NCI-H2196 treated with DMSO at 0.1 percent for 48 hours (cell line): Measurements from ENCODE around the gene PRPF6.

ENCODE experiments used
- DNase-seq: peaks from one replicate; lab custom pipeline; 2025; ENCODE audit not compliant: unreplicated experiment; lab: John Stamatoyannopoulos, UW

PRPF6 gene

DNA sequence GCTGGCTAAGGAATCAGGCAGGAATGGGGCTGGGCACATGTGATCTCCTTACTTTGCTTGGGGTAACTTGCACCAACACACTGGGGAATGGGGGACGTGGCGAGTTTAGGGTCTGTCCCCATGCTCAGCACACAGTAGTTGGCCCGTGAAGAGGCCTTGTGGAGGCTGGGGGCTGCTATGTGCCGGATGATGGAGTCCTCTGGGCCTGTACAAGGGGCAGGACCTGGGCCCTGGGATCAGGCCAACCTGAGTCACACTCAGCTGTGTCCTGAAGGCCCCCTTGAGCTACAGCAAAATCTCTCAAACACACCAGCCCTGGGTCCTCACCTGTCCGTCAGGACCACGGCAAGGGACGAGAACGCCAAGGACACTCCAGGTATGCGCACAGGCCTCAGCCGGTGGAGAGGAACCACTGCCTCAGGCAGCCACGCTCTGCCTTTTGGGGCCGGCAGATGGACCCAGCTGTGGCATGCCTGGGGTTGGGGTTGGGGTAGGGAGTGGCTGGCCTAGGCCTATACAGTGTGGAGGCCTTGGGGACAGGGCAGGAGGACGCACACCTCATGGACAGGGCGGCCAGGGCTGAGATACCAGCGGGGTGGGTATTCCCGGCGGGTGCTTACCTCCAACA lies 35.8 kb upstream of the PRPF6 start:
- no peak for DNase-seq

DNA sequence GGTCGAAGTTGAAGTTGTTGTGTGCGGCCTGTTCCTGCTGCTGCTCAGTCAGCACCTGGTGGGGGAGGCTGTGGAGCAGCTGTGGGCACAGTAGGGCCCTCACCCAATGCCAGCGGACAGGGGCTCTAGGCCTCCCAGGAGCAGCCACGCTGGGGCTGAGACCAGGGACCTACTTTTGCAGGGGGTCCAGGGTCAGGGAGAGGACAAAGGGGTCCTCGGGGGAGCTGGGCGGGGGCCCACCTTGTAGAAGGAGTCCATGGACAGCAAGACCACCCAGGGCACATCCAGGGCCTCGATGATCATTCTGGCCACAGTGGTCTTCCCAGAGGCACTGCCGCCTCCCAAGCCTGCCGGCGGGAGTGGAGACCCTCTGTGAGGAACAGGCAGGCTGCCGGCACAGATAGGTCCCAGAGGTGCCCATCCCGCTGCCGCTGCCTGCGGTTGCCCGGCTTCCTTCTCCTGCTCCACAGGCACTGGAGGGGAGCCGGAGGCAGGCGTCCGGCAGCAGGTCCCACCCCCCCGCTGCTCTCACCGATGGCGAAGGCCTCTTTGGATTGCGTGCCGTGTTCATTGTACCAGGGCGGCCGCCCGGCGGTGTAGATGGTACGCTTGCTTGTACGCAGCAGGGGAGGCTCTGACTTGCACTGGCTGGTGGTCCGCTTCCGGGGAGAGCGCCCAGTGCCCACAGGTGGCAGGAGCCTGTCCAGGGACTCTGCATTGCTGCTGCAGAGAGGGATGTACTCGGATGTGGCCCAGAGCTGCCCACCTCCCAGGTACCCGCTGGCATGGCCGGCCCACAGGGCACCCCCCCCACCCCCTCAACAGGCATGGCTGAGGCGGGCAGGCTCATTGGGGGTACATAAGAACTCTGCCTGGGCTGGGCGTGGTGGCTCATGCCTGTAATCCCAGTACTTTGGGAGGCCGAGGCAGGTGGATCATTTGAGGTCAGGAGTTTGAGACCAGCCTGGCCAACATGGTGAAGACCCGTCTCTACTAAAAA lies 34.7 kb upstream of the PRPF6 start:
- no peak for DNase-seq

DNA sequence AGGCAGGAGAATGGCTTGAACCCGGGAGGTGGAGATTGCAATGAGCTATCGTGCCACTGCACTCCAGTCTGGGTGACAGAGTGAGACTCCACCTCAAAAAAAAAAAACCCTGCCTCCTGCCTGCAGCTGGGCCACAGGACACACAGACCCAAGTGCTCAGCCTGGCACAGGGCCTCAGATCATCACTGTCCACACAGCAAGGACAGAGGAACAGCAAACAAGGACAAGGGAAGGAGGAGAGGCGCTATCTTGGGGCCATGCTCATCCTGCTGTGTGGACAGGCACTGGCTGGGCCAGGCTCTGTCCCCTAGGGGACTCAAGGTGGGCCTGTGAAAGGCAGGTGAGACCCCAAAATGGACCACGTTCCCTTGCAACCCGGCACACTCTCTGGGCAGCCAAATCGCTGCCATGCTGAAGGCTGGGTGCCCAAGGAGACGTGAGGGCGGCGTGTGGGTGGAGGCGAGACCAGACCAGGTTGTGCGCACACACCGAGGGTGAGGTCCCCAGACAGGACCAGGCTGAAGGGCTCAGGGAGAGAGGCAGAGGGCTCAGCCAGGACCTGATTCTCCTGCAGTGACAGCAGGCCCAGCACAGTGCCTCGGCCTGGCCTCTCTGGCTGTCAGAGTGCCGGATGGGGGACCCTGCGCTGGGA lies 33.8 kb upstream of the PRPF6 start:
- DNase-seq: no peak

DNA sequence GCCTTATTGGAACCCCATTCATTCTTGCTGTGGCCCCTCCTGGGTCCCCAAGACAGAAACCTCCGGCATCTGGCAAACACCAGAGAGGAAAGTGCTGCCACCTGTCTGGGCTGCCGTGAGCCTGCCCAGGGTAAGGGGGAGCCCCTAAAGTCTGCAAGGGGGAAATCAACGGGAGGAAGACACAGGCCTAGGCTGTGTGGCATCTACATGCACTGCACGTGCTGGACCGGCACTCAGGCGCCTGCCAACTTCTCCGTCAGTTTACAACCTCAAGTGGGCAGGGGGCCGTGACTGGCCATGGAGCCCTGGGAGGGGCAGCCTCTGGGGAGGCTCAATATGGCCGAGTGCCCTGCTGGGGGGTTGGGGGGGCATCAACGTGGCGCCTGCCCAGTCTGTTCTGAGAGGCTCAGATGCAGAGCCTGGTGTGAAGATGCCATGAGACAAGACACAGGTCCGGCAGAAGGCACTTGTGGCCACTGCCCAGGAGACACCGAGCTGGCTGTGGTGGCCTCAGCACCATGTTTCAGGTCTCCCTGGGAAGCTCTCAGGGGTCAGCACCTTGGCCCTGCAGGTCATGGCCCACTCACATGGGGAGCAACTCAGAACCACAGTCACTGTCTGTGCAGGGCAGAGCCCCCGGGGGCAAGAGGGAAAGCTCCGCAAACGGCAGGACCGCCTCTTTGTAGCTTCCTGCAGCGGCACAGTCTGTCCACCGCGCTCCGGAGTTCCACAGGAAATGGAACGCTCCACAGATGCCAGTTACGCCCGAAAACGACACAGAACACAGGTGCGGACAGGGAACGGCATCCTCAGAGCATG lies 33.1 kb upstream of the PRPF6 start:
- no peak for DNase-seq

DNA sequence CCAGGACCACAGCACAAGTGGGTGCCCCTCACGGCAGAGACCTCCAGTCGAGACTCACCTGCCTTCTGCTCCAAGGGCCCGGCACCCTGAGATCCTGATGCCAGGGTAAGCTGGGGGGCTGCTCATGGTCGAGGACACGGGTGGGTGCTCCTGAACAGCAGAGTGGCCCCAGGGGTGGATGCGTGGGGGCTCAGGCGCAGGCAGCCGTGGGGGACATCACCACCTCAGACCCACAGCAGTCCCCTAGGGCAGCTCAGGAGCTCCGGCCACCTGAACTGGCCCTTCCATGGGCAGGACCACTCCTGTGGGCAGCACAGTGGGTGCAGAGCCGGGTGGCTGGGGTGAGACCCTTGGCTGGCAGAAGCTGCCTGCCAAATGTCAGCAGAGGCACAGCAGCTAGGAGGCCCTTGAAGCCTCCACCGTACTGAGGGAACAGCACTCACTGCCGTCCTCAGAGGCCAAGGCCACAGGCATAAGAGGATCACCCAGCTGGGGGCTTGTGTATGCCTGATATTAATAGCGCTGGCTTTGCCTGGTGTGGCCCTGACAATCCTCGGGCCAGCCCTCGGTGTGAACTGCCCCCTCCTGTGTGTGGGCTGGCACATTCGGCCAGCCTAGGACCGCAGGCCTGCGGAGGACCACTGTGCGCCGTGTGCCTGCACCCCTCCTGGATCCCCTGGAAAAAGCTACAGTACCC lies 30.1 kb upstream of the PRPF6 start:
- no peak for DNase-seq

DNA sequence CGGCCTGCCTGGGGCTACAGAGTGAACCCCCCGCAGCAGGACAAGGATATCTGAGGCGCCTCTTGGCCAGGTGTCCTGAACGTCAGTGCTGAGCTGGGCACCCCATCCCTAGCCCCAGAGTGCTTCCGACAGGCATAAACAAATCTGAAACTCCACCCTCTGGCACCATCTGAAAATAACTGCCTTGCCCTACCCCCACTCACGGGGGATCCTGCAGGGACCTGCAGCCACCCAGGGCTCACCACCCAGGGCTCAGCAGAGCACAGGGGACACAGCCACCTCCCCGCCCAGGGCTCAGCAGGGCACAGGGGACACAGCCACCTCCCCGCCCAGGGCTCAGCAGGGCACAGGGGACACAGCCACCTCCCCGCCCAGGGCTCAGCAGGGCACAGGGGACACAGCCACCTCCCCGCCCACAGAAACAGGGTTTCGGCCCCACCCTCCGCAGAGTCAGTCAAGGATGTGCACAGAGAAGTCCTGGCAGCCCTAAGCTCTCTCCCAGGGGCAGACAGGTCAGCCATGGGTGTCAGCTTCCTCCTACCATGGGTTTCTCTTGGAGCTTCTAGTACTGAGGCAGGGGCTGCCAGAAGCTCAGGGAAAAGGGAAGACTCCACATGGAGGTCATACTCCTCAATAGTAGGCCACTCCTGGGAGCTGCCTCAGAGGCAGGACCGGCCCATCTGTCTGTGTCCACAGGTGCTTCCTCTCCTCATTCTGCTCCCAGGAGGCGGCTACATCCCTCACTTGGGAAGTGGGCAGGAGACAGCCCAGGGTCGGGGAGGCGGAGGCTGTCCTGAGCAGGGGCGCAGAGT lies 29.3 kb upstream of the PRPF6 start:
- DNase-seq: no peak

DNA sequence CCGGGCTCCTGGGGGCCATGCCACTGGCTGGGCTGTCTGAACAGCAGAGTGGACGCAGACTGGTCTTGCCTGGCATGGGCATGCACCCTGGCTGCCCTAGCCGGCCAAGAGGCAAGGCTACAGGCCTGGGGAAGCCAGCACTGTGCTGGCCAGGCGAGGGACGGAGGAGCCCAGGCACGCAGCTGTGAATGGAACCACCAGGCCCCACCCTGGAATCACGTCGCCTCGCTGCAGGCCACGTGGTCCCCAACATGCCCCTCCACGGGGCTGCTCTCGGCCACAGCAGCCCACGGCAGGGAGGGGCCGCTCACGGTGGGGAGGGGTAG lies 28.8 kb upstream of the PRPF6 start:
- no peak for DNase-seq

DNA sequence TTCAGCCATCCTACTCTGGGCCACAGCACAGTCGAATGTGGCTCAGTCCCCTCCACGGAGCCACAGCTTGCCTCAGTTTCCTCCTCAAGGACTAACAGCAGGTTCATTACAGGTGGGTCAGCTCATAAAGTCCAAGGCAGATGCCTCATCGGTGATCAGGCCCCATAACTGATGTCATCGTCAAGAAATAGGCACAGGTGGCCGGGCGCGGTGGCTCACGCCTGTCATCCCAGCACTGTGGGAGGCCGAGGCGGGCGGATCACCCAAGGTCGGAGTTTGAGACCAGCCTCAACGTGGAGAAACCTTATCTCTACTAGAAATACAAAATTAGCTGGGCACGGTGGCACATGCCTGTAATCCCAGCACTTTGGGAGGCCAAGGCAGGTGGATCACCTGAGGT lies 28.2 kb upstream of the PRPF6 start:
- DNase-seq: no peak

DNA sequence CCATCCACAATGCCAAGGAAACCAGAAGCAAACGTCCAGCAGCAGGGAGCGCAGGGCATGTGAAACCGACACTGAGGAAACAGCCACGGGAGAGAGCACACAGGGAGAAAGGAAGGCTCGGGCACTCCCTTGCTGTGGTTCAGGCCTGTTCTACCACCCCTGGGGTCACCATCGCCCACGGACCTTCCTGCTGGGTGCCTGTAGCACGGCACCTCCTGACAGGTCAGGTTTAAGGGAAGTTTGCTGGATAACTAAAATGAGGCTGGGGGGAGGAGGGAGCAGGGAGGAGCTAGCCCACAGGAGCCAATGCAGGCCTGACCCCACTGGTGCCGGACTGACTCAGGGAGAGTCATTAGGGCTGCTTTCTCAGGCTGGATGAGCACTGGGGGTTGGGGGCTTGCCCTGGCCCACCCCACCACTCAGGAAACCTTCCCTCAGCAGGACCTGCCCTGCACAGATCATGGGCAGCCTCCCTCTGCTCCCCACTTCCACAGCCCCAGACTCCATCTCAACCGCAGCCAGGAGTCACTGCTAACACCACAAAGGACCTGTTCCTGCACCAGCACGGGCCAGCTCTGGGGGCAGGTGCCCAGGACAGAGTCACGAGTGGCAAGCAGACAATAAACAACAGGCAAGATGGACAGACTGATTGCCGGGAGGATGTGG lies 27.0 kb upstream of the PRPF6 start:
- DNase-seq: no peak

DNA sequence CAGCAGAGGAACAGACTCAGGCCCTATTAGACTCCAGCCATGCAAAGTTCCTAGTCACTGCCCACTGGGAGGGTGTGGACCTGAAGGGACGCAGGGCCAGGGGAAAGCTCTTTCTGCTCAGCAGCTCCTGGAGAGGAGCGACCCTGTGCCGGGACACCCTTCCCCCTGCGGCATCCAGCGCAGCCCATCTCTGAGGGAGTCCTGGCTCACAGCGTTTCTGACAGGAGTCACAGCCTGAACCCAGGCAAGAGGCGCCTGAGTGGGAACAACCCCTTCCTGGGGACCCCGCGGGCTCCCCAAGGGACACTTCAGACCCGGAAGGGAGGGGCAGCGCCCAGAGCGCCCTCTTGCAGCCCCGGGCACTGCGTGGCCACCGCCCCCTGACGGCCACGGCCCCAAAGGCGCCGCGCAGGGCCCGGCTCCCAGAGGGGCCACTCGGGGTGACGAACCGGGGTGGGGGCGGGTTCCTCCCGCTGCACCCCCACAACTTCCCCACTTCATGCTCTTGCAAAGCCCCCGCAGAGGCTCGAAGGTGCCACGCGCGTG lies 25.6 kb upstream of the PRPF6 start:
- no peak for DNase-seq

DNA sequence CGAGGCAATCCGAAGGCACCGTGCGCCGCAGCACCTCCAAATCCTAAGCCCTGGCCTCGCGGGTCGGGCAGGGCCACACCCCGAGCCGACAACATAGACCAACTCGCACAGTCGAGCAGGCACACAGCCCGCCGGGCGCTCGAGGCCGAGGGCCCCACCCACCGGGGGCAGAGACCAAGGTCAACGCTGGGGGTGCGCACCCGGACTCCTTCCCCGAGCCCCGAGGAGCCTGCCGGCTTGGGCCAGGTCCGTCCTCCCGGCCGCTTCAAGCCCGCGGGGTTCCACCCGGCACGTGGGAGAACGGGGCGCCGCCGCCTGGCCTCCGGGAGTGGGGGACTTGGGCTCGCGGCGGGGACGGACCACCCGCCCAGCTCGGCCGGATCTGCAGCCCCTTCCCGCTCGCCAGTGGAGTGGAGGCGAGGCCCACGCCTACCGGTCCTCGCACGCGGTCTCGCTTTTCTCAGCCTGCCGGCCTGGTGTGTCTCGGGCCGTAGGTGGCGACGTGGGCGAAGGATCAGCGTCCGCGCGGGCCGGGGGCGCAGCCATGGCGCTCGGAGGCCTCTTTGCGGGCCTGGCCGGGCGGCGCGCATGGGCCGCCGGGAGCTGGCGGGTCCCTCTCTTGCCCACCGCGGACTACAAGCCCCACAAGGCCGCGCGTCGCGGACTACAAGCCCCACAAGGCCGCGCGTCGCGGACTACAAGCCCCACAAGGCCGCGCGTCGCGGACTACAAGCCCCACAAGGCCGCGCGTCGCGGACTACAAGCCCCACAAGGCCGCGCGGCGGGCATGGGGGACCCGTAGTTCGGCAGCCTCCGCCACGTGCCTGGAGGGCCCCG lies 24.9 kb upstream of the PRPF6 start, which contains the start of gene UCKL1:
TSS of gene UCKL1 (minus strand) at position 590 of the 837 bp plus-strand sequence. CDS start at position 546, 44 bp downstream.
- peak; percentile 85 for DNase-seq

DNA sequence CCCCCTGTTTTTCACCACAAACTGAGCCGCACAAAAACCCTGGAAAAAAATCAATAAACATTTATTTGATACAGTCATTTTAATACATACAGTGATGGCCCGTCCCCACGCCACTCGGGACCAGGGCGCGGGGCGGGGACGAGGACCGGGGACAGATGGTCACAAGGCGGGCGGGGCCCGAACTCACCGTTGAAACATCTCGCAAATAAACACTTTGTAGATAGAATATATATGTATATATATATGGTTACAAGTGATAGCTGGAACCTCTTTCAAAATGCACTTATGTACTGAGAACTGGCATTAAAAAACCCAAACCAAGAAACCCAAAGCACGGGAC lies 24.3 kb upstream of the PRPF6 start:
- DNase-seq: no peak

DNA sequence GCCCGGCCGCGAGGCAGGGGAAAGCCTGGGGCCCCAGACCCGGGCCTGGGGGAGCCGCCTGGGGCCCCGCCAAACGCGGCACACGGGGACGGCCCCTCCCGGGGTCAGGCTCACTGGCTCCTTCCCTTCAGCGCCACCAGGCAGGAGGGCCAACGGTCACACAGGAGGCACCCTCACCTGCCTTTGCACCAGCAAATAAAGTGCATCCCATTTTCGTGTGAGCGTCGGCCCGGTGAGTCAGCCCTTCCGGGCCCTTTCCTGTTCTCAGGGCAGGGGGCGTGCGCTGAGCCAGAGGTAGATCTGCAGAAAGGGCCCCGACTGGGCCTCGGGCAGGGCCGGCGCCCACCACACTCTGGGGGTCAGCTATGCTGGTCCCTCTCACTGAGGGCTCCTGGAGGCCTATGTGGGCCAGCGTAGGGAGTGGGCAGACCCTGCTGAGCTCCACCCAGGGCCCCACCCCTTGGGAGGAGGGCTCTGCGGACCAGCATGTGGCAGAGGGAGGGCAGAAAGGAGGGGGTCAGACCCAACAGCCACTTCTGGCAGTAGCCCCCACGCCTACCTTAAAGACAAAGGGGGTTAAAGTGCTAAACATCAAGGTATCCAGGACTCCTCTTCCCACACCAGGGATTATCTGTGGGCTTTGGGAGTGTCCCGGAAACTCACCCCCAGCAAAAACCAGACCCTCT lies 23.8 kb upstream of the PRPF6 start:
- DNase-seq: peak; percentile 85

DNA sequence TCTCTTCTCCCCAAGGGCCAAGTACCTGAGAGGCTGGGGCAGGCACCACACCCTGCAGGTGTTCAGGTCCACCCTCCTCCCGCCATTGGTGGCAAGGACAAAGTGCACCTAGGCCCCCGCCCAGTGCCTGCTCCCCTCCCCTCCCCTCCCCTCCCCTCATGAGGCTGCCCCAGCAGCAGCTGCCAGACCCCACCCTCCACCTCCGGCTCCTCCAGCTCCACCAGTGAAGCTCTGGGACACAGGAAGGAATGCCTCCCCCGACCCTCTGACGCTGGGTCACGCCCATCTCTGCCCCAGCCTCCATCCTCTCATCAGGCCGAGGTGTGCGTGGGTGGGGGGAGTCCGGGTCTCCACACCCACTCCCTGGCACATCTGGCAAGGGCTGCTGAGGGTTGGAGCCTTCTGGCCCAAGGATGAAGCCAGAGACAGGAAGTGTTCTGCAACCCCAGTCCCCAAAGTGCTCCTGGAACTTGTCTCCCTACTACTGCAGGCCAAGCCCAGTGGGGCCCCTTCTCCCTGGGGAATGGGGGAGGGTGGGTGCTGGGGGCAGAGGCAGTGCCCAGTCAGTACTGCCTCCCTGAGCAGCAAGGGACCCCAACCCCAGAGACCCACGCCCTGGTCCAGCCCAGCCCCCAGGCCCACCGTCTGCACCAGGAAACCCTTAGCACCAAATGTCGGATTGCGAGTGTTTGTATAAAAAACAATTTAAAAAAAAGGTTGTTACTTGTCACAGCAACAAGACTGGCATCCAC lies 23.1 kb upstream of the PRPF6 start:
- DNase-seq: peak; percentile 85

DNA sequence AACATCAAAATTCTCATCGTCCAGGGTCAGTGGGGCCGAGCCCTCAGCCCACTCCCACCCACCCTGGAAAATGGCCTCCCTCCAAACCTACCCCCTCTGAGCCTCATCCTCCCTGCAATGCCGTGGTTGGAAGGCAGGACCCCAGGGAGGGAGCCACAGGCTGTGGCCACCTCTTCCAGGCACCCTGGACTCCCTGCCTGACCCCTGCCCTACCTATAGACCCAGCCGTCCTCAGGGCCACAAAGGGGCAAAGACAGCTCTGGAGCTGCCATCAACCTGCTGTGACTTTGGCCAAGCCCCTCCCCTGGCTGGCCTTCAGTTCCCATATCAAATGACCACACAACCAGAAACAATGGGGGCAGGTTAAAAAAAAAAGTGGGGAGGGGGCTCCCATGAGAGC lies 22.5 kb upstream of the PRPF6 start:
- DNase-seq: no peak

DNA sequence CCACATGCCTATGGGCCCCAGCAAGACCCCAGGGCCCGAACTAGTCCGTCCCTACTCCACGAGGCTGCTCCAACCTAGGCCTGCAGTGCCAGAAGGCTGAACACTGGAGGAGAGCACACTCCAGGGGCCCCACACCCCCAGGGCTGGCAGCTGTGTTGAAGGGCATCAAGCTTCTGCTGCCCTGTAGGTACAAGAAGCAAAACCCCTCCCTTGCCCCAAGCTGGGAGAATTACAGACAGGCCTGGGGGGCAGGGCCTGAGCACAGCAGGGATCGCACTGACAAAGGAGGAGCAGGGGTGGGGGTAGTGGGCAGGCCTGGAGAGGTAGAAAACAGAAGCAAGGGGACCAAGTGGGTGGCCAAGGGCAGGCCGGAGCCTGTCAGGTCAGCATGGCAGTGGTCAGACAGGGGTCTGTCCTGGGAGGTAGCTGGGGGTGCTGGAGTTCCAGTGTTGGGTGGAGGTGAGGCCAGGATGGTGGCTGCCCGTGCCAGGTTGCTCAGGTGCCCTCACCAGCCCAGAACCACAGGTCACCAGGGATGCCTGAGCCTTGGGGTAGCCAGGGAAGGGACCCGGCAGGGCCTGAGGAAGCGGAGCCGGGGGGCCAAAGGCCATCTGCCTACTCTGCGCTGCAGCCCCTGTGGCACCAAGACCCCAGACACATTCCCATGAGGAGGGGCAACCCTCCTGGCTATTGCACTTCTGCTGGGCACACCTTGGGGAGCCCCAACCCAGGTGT lies 21.8 kb upstream of the PRPF6 start:
- no peak for DNase-seq
